NCI-H2107 treated with DMSO at 0.1 percent for 48 hours (cell line): ENCODE results near the gene CHRM2.

Source experiments
- DNase-seq: peaks from one replicate; lab custom pipeline; 2025; ENCODE audit not compliant: unreplicated experiment; lab: John Stamatoyannopoulos, UW

Gene CHRM2

DNA sequence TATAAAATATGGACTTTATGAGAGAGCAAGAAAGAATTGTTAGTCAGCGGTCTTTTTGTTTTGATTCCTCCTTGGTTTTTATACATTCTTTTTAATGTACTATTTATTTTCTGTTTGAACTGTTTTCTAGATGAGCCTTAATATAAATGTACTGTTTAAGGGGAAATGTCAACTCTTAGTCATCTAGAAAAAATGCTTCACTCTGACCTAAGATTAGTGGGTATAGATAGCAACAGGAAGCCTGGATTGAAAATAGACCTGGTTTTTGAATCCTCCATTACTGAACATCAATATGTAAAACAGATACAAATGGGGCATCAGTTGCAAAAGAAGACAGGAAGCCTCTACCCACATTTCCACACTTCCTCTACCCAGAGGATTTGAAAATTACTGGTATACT, 87.8 kb downstream of the CHRM2 start:
- no peak for DNase-seq

DNA sequence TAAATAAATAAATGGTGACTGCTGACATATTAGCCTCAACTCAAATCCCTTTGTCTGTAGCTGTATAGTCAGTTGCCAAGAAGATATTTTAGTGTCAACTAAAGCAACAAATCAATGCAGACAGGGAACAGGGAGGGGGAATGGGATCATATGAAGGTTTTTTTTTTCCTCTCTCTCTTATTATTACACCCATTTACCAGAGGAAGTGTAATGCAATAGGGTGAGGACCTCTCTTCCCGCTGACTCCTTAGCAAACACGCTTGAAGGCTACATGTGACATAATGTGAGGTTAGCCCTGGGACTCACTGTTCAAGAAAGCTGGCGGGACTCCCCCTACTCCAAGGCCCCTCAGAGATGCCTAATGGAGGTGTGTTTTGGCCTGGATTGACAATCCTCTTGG, 88.2 kb downstream of the CHRM2 start:
- DNase-seq: no peak

- no peak for DNase-seq
Measured at GRCh38 chr7:136957391-136957790, 88.9 kb downstream of the CHRM2 start.

DNA sequence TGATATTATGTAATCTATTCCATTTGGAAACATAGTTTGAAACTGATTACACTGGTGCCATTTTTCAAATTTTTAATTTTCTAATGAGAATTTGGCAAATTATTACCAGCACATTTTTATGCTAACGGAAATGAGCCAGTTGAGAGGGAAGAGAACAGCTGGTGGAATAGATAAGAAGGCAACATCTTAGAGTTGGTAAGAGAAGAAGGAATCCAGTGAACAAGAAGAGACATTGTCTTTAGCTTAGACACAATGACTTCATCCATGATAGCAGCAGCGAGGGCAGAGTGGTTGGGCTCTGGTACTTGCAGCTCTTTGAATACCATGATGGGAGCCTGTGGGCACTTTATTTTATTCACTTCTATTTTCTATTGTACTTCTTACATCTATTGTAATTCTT, 89.6 kb downstream of the CHRM2 start:
- DNase-seq: no peak

GRCh38 chr7:136964347-136964746, 95.9 kb downstream of the CHRM2 start:
- DNase-seq: no peak

DNA sequence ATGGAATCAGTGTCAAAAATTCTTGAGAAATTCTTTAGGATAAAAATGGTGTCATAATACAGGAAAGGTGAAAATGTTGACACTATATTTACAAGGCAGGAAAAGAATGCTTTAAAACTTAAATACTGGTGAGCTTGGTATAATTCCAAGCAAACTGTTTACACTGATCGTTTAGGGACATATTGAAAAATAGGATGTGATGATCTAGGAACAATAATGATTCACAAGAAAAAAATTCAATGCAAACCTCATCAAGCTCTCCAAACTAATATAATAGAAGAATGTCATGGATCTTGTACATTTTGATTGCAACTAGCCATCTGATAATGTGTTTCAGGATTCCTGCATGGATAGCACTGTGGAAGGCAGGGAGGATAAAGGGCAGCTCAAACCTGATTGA, 98.4 kb downstream of the CHRM2 start:
- DNase-seq: no peak

DNA sequence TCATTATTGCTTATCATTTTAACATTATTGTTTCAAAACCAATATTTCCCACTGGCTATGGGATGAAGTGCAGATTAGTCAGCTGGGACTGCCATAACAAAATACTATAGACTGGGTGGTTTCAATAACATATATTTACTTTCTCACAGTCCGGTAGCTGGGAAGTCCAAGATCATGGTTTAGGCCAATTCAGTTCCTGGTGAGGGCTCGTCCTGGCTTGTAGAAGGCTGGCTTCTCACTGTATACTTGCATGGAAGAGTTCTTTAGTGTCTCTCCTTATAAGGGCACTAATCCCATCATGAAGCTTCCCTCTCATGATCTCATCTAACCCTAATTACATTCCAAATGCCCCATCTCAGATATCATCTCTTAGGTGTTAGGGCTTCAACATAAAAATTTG, 101.3 kb downstream of the CHRM2 start:
- DNase-seq: no peak

- no peak for DNase-seq
Measured at GRCh38 chr7:136971776-136972175, 103.3 kb downstream of the CHRM2 start.

DNA sequence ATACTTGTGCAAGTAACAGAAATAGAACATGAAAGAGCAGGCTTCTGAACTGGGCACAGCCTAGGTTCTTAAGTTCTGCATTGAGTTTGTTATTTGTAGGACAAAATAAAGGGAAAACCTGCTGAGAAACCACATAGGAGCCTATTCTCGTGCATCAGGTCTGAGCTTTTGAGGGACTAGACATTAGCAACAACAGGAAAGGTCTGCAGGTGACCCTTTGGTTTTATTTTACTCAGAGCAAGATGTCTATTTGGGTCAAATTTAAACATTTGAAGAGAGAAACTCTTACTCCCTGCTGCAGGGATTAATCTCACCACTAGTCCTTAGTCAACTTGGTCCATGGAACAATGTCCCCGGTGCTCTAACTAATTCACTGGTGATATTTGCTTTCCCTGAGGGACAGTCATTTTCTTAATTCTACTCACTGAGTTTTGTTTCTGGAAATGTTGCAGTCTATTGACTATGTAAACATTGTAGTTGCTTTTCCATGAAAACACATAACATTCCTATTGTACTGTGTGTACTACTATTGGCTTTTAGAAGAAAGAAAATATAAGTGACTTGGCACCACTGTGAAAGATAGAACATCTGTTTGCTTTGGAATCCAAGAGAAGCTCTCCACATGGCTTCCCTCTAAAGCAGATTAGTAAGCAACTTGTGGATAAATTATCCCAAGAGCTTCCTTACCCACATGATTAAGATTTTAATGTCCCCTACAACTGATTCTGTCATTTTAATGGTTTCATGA, 108.2 kb downstream of the CHRM2 start:
- DNase-seq: no peak

DNA sequence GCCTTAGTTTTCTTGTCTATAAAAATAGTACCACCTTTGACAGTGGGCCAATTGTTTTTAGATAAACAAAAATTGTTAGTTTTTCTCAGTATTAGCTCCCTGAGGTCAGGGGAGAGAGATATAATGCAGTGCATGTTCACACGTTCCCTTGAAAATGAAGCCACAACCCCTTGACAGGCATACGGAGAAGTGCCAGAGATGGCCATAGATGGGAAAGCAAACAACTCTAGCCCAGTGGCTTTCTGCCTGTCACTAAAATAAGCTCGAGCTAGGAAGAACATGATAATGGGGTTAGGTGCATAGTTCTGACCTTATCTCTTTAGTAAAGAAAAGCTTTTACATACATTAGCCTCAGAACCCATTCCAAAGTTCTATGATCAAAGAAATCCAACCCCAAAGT, 124.9 kb downstream of the CHRM2 start:
- no peak for DNase-seq

GRCh38 chr7:136997735-136998134, 129.3 kb downstream of the CHRM2 start:
- no peak for DNase-seq

GRCh38 chr7:136998495-136998894, 130.0 kb downstream of the CHRM2 start:
- DNase-seq: no peak

DNA sequence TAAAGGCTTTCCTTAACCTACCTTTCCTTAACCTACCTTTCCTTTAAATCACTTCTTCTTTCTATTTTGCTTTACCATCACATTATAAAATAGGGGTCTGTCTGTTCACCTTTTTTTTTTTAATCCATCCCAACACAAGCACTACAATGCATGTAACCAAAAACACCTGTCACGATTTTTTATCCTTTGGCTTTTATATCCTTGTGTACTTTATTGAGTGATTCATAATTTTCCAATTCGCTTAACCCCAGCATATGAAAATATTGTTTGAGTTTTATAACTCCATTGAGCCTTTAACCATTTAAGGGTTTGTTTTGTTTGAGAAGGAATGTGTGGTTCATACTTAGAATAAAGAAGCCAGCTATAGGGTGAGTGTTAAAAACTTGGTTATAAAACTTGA, 132.2 kb downstream of the CHRM2 start:
- no peak for DNase-seq

- no peak for DNase-seq
Measured at GRCh38 chr7:137001041-137001440, 132.6 kb downstream of the CHRM2 start.

DNA sequence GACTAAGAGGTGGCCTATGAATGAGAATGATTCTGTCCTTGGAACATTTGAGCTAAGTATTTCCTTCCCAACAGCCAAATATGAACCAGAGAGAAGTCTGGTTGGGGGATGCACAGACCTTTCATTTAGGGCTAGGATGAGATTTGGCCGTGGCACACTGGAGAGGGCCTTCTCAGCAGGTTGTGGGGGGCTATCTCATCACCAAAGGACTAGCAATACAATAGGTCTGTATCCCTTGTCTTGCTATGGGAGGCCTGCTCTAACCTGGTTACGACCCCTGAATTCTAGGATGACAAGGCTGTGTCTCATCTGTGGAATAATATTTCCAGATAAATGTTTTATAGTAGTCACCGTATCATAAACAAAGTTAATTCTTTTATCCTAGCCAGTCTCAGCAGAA, 133.0 kb downstream of the CHRM2 start:
- no peak for DNase-seq

DNA sequence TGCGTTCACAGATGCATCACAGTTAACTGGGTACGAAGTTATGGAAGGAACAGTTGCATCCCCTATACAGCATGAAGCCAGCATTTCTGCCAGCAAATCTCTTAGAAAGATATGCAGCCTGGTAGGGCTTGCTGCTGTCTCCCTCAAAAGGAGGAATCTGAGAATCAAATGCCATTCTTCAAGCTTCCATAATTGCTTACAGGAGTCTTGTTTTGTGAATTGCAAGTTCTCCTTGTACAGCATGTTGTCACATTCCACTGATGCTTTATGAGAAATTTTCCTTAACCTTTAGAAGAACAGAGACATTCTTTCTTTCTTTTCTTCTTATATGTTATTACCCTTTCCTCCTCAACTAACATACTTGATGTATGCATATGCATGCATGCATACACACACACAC, 134.6 kb downstream of the CHRM2 start:
- DNase-seq: no peak

GRCh38 chr7:137003566-137003965, 135.1 kb downstream of the CHRM2 start:
- DNase-seq: no peak

DNA sequence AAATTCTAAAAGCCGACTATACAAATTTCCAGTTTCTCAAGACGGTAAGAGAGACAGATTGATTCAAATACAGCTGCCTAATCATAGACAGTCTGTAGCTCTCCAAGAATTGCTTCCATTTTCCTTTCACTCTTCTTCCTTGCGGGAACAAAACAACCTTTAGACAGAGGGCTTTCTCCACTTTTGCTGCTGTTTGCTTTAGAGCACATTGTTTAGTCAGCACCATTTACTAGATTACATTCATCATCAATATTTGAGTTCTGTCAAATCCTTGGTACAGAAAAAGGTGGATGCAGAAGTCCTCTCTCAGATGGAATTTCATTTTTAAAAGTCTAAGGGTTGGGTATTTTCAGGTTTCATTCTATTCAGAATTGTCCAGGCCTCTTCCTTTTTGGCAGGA, 137.4 kb downstream of the CHRM2 start:
- no peak for DNase-seq

GRCh38 chr7:137006293-137006692, 137.8 kb downstream of the CHRM2 start:
- no peak for DNase-seq

- no peak for DNase-seq
Measured at GRCh38 chr7:137007001-137007694, 138.7 kb downstream of the CHRM2 start.

DNA sequence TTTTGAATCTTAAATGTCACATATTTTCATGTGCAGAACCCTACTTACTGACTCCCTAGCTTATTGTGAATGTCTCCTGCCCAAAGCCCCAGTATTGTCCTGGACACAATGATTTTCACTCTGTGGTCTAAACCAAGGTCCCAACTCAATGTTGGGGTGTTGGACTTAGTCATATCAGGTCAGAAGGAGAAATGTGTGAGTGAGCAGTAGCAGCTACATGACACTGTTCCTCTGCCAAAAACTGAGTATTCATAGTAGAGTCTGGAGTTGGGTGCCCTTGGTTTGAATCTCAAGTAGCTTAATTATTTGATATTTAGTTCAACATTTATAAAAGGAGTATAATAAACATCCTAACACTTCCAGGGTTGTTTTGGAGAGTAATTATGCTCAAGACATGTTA, 141.0 kb downstream of the CHRM2 start:
- no peak for DNase-seq

DNA sequence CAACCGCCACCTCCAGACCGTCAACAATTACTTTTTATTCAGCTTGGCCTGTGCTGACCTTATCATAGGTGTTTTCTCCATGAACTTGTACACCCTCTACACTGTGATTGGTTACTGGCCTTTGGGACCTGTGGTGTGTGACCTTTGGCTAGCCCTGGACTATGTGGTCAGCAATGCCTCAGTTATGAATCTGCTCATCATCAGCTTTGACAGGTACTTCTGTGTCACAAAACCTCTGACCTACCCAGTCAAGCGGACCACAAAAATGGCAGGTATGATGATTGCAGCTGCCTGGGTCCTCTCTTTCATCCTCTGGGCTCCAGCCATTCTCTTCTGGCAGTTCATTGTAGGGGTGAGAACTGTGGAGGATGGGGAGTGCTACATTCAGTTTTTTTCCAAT, 146.6 kb downstream of the CHRM2 start:
- DNase-seq: no peak

DNA sequence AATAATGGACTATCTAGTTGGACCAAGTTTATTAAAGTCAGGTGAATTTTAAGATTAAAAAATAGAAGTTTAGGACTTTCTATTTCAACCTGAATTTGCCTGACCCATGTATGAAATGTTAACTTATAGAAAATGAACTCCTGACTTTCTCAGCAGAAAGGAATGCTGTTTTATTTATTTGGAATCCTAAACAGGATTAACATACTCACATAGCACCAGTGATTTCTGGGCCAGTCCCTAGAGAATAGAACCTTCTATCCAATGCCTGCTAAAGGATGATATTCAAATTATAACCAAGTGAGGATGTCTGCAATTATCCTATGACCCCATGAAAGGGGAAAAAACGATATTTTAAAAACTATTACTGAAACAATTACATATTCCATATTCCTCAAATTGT, 148.8 kb downstream of the CHRM2 start:
- no peak for DNase-seq
